Hepatocyte (in vitro differentiated cells): Measurements from ENCODE around the gene EEF1A2.

ENCODE experiments used
- CTCF ChIP-seq: fragments of 200-600 bp; sonication (generic); IDR thresholded peaks from 2 replicates; pipeline ENCODE4 v1.5.1; 2016; ENCODE audit warnings: antibody characterized with exemption, mild to moderate bottlenecking; ENCODE audit not compliant: poor library complexity
- EZH2 ChIP-seq: fragments of 200-600 bp; sonication (generic); IDR thresholded peaks from 2 replicates; pipeline ENCODE4 v1.6.1; 2016; ENCODE audit warnings: antibody characterized with exemption, mild to moderate bottlenecking, borderline replicate concordance
- EZH2phosphoT487 ChIP-seq: fragments of 200-600 bp; sonication (generic); IDR thresholded peaks from one replicate; pipeline ENCODE4 v1.6.1; 2018; ENCODE audit warnings: antibody characterized with exemption, mild to moderate bottlenecking, low read depth, moderate library complexity; ENCODE audit not compliant: unreplicated experiment, severe bottlenecking

DNA sequence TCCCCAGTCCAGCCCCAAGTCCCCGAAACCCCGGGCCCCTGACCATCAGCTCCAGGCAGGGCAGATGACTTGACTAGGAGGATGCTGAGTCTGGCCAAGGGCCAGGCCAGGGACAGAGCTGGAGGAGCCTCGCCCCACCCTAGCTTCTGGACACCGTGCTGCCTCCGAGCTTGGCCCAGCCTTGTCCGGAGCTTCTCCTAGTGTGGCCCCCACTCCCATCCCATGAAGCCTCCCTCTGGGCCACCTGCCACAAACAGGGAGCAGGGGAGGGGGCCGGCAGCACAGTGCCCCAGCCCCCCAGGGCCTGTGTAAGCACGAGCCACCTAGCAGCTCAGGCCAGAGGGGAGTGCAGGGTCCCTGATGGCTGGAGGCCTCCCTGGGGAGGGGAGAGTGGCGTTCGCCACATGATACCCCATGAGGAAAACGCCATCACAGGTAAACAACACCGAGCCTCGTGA lies 5.3 kb downstream of the EEF1A2 start:
- TF ChIP-seq CTCF (no peak), EZH2 (no peak), EZH2phosphoT487 (no peak)
